OCI-M2 (cell line): ENCODE data around the gene GJD4.

Experiments
- DNase-seq: peaks from one replicate; lab custom pipeline; 2025; ENCODE audit not compliant: unreplicated experiment; lab: John Stamatoyannopoulos, UW

The GJD4 gene, protein sequence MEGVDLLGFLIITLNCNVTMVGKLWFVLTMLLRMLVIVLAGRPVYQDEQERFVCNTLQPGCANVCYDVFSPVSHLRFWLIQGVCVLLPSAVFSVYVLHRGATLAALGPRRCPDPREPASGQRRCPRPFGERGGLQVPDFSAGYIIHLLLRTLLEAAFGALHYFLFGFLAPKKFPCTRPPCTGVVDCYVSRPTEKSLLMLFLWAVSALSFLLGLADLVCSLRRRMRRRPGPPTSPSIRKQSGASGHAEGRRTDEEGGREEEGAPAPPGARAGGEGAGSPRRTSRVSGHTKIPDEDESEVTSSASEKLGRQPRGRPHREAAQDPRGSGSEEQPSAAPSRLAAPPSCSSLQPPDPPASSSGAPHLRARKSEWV

DNA sequence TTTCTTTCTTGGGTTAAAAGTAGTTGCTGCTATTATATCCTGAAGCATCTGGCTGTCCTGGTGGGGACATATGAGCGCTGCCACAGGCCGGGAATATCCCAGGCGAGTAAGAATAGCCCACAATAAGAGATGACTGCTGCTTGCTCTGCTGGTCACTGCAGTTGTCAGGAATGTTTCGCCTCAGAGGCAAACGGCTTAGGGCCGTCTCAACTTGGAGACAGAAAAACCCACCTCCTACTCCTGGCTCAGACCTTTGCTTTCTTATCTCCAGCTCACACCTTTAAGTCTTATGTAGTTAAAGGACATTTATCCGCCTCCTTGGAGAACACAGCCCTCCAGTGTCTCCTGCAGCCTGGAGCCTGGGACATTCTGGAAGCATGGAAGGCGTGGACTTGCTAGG, at the start of gene GJD4:
TSS of gene GJD4 (plus strand) at position 151 of the 400 bp plus-strand sequence. CDS start at position 378, 227 bp downstream.
- no peak for DNase-seq

DNA sequence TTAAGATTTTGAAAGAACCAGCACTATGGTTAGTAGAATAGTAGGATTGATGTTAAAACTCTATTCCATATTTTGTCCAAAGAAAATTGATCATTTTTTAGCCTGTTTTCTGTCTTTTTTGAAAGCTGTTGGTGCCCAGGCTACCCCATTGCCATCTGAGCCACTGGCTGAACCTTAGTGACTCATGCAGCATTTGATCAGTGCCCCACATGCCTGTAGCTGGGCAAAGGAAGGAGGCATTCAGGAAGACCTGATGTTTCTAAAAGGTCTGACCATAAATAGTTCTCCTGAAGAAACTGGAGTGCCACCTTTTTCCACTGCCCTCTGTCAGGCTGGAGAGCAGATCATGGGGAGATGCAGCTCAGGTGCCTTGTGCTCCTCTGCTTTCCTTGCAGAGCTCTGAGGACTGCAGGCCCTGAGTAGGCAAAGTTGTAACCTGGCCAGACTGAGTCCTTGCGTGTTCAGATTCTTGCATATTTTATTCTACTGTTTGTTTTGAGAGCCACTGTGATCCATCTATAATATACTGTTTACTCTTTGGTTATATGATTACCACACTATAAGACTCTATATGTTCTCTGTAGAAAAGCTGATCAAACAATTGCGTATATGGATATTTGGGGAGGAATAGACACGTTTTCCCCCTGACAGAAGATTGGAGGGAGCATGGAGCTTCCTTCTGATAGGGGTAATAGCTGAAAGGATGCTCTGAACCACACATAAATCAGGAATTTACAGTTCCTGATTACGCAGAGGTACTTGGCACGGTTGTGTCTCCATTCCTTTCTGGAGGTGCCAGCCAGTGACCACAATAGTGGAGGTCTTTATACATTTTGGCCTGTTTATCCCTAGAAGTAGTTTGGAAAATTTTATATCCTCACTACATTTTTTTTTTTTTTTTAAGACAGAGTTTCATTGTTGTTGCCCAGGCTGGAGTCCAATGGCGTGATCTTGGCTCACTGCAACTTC, 48.9 kb upstream of the GJD4 start:
- DNase-seq: no peak

DNA sequence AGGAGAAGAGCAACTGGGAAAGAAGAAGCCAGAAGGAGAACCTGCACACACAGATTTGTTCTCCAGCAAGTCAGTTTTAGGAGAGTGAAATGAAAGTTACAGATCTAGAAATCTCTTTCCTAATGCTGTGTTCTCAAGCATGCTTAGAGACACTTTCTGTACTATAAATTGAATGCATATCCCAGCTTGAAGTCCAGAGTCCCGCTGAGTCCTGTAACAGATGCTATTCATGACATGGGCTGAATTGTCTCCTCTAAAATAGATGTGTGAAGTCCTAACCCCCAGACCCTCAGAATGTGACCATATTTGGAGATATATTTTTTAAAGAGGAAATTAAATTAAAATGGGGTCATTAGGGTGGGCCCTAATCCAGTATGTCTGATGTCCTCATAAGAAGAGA, 46.9 kb upstream of the GJD4 start:
- DNase-seq: no peak

DNA sequence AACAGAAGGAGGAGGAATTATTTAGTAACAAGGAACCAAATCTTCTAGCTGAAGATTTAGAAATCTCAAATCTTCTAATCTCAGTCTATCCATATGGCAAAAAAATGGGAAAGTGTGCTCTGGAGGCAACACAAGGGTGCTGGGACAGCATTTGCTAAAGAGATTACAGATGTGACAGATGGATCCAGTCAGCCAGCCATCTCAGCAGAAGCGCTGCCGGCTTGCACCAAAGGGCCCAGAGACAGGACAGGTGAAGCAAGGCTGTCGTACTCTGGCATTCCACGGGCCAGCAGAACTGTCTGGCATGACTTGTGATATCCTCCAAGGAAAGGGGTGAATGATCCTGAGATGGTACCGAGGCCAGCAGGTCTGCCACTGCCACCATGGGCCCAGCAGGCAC, 45.7 kb upstream of the GJD4 start:
- DNase-seq: no peak

DNA sequence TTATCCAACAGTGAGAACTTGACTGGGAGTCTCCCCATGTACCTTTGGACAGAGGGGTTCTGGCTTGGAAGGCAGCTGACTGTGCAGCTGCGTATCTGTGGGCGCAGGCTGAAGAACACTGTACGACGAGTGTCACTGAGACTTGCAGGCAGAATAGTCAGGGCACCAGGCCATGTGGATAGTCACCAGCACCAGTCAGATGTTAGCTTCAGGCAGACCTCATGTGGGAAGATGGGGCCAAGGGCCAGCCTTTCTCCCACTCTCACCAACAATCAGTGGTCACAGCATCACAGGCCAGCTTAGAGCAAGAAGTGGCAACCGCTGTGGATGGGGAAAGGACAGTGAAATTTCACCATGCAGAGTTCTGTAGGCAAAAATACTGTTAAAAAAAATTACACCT, 43.4 kb upstream of the GJD4 start:
- no peak for DNase-seq

DNA sequence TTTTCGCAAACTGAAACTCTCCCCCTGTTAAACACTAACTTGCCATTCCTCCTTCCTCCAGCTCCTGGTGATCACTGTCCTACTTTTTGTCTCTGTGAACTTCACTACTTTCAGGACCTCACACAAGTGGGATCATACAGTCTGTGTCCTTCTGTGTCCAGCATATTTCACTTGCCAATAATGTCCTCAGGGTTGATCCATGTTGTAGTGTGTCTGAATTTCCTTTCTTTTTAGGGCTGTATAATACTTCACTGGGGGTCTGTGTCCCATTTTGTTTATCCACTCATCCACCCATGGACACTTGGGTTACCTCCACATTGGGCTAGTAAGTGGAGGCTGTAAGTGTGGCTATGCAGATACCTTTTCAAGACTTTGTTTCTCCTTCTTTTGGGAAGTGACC, 42.7 kb upstream of the GJD4 start:
- no peak for DNase-seq

DNA sequence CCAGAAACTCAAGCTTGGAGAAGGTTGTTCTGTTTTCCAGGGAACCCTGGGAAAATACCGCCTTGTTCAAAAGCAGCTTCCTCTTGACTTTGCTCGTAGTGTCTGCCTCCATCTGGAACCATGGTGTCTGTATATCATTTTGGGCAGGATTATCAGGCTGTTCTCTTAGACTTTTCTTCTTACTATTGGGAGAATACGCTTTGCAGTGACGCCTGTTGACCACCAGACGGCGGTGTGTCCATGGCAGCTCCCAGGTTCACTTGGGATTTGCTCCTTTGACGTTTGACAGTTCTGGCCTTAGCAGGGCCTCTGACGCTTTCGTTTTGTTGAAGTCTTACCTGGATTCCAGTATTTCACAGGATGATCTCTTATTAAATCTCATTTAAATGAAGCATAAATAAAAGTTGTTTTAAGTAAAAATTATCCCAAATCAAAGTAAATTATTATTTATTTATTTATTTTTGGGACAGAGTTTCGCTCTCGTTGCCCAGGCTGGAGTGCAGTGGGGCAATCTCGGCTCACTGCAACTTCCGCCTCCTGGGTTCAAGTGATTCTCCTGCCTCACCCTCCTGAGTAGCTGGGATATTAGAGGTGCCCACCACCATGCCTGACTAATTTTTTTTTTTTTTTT, 41.8 kb upstream of the GJD4 start:
- no peak for DNase-seq

DNA sequence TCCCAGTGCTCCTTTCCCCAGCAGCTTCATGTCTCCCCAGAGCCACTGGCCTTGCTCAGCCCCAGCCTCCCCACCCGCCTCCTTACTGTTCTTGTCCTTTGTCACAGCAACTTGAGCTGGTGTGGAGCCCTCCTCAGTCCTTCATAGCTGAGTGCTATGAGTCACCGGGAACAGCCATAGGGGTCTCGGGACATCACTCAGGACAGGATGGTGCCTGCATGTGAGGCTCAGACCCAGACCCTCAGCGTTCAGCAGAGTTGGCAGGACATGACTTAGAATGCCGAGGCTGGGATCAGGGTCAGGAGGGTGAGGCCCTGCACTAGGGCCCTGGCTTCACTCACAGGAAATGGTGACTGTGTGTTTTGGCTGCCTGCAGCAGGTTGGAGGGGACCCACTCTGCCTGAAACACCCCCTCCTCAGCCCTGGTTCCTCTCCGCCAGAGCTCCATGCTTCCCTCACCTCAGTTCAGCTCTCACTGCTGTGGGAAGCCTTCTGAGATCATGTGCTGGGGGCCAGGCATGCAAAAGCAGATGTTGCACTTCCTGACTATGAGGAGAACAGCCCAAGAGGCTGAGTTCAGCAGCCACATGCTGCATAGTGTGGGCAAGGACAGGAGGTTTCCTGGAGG, 40.7 kb upstream of the GJD4 start:
- no peak for DNase-seq

DNA sequence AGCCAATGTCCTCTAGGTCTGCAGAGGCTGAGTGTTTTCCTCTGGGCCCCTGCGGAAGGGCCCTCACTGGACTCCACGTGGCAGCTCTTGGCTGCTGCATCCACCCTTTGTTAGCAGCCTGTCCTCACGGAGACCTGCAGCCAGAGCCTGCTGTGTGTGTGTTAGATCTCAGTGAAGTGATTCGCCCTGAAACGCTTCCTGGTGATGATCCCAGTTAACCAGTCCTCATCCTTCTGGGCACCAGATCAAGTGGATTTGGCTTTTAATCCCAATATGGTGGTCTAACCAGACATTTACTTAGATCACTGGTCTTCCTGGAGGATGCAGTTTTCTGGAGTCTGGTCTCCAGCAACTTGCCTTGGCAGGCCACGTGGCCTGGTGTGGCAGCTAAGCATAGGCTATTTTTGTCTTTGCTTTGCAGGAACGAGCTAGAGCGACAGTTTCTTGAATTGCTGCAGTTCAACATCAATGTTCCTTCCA, 39.5 kb upstream of the GJD4 start:
- no peak for DNase-seq

DNA sequence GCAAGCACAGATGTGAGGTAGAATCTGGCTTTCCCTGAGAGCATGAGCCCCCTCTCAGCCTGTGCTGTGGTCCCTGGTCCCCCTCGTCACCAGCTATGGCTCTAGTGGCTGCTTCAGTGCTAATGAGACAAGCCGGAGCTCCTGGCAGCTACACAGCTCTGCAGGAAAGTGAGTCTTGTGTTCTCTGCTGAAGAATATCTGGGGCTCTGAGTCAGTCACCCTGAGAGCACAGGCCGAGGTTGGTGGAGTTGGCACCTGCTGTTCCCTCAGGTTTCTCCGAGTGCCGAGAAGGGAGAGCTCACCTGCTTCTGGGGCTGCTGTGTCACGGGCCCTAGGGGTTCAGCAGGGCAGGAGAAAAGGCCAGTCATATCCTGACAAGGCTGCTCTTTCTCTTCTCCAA, 37.2 kb upstream of the GJD4 start:
- no peak for DNase-seq

DNA sequence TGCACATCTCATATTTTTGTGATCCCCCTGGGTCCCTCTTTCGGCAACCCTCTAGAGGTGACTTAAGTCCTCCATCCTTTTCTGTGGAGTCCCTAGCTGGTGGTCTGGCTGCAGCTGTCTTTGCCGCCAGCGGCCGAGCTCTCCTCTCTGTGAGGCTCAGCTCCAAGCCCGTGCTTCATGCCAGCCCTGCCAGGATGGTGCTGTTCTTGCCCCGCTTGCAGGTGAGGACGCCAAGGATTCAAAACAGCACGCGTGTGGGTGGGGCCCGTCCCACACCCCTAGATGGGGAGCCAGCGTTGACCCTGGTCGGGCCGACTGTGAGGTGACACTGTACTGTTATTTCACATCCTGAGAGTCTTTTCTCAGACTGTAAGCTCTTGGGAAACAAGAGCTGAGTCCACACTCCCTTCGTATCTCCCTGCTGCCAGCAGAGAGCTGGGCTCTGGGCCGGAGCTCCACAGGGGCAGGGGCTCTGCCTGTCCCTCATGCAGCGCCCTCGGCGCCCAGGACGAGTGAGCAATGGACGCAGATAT, 36.6 kb upstream of the GJD4 start:
- no peak for DNase-seq

DNA sequence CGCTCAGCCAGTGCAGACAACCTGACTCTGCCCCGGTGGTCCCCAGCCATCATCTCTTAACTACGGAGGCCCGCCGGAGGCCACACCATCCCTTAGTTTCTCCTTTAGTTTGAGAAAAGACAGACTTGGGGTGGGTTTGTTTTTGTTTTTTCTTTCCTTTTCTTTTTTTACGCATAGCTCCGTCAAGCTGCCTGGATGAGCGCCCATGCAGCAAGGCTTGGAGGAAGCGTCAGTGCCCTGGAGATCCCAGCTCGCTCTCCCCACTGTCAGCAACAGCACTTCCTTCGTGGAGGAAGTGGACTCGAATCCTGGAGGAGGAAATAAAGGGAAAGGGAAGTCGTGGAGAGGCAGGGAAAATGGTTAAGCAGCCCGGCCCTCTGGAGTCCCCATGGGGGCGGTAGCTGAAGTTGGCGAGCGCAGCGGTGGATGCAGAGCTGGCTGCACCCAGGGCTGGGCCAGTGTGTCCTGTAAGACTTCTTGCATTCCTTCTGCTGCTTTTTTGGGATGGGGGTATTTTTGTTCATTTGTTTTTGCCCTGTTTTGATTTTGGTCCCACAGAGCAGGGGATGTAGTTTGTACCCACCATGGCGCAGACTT, 35.9 kb upstream of the GJD4 start:
- no peak for DNase-seq

DNA sequence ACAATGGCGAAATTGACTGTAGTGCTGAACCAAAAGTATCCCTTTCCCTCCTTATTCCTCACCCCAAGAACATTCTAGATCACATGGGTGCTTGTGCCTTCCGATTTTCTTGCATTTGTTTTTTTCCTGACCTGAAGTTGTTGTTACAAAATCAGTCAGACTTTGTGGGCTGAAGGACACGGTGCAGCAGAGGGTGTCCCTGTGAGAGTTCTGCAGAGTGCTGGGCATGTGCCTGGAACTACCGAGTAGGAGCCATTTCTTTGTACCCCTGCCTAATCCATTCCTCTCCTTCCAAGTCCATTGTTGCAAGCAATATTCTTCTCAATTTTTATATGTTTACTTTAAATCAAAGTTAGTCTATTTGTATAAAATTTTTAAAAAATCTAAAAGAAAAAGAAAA, 35.3 kb upstream of the GJD4 start:
- DNase-seq: no peak

DNA sequence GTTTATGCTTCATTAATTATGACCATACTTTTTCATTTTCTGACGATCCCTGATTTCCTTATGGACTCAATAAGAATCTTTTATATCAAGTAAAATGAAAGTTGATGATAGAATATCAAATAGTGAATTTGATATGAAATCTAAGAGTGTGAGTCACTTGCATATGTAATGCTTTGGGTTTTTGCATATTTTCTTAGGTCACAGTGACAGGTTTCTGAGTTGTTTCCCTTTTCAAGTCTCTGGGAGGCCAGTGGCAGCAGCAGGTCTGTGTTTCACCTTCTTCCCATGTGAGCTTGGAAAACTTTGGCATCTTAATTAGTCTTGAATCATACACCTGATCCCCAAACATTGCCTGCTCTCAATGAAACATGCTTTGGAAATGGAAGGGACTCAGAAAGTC, 34.7 kb upstream of the GJD4 start:
- no peak for DNase-seq

DNA sequence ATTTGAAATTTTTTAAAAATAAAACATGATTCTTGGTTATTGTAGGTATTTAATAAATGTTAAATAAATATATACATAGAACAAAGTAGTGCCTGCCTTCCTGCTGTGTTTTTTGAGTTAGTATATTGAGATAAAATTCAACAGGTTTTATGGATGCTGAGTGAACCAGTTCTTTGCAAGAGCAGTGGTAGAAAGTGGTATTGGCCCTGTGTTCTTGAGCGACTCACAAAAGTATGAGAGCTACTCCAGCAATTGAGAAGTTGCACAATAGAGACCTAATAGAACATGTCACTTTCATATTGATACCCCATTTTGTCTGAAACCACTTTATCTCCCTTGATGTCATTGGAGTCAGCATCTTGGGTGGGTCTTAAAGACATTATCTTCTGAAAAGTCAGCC, 32.6 kb upstream of the GJD4 start:
- DNase-seq: no peak

DNA sequence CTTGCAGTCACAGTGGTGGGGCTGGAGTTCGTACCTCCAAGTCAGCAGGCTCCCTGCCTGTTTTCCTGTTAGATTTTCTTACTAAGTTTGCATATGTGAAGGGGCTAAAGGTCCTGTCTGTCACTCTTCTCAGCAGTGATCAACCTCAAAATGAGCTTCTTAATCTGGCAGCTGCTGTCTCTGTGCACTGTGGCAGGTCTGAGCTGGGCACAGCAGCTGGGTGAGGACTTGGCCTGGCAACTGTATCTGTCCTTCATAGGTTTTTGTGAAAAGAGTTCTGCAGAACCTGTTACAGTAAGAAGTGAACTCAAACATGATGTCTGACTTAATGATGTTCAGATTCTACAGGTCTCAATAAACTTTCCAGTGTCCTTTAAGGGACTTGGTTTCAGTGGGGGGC, 31.3 kb upstream of the GJD4 start:
- DNase-seq: no peak

DNA sequence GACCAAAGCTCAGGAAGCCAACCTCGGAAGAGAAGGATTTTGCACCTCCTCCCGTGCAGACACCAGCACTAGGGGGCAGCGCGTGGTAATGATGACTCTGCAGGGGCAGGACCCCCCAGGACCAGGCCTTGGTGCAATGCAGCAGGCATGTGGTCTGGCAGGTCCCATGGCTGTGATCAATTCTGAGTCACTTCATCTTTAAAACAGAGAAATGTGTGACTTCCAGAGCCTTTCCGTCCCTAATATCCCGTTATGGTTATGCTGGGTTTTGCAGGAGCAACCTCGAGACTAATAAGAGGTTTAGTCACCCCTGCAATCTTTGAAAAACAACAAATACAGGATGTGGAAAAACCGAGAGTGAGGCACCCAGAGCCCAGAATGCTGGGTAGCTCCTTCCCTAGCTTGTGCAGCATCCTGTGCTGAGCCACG, 30.2 kb upstream of the GJD4 start:
- no peak for DNase-seq

DNA sequence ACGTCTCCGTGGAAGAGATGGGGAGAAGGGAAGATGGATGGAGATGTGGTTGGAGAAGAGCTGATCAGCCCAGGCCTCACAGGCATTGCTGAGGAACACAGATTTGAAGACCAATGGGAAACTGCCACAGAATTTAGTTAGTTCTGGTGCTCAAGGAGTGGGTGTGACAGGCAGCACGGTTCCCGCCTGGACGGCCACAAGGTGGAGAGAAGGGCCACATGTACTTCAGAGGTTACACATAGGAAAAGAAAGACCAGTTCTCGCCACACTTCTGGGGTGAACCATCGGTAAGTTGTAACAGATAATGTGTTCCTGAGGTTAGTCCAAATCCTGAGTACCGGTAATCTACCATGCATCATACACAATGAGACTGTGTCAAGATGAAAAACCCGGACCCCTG, 29.5 kb upstream of the GJD4 start:
- DNase-seq: no peak

DNA sequence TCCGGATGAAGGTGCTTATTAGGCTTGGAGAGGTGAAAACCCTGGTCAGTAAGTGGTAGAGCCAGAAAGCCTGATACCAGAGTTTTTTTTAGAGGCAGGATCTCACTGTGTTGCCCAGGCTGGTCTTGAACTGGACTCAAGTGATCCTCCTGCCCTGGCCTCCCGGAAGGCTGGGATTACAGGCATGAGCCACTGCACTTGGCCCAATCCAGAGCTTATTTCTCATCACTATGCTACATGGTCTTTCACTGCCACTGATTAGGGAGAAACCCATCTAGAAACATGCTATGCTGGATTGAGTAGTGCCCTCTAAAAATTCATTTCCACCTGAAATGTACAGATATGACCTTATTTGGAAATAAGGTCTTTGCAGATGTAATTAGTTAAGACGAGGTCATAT, 28.4 kb upstream of the GJD4 start:
- no peak for DNase-seq

DNA sequence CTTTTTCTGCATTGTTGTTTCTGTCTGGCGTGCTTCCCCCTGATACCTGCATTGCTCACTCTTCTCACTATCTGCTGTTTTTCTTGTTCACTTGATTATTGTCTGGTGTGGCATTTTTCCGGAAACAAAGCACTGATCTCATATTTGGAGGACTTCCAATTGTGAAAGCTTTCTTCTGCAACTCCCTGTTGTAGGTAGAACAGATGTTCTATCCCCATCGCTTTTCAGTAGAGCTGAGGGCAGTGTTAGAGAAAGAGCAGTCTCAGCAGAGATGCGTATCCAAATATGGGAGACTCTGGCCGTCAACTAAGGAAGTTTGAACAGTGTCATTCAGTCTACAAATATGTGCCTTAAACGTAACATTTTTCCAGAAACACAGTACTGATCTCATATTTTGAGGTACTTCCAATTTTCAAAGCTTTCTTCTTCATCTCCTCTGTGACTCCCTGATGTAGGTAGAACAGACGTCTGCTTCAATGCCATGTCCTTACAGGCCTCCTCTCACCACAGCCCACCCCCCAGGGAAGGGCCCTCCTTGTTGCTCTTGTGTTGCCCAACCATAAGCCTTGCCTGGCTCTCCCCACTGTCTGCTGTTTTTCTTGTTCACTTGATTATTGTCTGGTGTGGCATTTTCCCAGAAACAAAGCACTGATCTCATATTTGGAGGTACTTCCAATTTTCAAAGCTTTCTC, 27.1 kb upstream of the GJD4 start:
- DNase-seq: no peak
